ENCODE measurements around the gene ENOX1.
A peak's percentile ranks its signal among the peaks of the same experiment; 100 is the strongest.

The ENOX1 gene

GRCh38 chr13:43786766-43787517 is at the start of gene ENOX1:
Gene ENOX1 (minus strand): TSS chr13:43786972.
- peak; percentile 82 for DNase-seq

- DNase-seq = peak; percentile 48
Measured at GRCh38 chr13:43835701-43836100, 48.9 kb upstream of the ENOX1 start.

GRCh38 chr13:43831088-43831487 is 44.3 kb upstream of the ENOX1 start:
- DNase-seq = peak; percentile 72

DNA sequence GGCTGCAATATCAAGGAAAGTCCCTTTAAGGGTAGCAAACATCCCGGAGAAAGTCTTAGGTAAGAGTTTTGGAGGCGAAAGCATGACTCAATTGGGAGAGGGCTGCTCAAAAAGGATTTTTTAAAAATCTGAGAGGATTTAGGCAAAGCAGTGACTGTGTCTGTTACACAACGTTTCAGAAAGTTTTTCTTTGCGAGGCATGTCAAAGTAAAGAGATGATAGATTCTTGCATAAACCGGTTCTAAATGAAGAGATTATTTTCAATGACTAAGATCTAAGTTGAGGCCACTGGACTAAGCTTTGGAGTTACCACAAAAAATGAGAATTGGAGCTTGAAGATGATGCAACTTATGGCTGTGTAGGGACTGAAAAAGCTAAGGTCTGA is 43.7 kb upstream of the ENOX1 start:
- peak; percentile 91 for DNase-seq

DNA sequence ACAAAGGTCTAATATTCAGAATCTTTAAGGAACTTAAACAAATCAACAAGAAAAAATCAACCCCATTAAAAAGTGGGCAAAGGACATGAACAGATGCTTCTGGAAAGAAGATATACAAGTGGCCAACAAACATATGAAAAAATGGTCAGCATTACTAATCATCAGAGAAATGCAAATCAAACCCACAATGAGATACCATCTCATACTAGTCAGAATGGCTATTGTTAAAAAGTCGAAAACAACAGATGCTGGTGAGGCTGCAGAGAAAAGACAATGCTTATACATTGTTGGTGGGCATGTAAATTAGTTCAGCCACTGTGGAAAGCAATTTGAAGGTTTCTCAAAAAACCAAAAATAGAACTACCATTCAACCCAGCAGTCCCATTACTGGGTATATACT is 37.9 kb upstream of the ENOX1 start:
- peak; percentile 33 for DNase-seq

DNA sequence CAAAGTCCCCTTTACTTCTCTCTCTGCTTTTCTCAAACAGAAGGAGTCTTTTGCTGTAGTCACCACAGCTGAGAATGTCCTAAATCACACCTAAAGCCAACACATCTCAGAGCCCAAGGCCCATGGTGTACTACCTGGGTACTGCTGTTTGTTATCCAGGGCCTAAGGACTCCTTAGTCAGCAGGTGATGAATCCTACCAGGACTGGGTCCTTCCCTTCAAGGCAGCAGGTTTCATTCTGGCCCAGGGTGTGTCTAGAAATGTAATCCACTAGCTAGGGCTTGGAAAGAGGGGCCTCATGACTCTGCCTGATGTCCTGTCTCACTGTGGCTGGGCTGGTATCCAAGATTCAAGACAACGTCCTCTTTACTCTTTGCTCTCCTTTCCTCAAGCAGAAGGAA is 36.2 kb upstream of the ENOX1 start:
- no peak for DNase-seq

- DNase-seq = no peak
Measured at GRCh38 chr13:43816401-43816889, 29.7 kb upstream of the ENOX1 start.

- DNase-seq = peak; percentile 95
Measured at GRCh38 chr13:43815204-43815603, 28.4 kb upstream of the ENOX1 start.

DNA sequence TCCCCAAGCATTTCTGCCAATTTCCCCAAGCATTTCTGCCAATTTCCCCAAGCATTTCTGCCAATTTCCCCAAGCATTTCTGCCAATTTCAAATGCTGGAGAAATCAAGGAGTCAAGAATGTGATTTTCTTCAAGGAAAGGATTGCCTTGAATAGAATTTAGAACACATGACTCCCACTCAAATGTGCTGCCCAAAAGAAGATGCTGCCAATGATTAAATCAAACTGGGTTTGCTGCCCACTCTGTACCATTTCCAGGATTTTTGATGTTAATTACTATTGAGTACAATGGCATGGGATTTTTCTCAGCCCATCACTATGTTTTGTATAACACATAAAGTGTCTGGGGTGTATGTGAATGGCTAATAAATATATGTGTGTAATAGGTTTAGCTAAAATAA is 21.9 kb upstream of the ENOX1 start:
- no peak for DNase-seq

DNA sequence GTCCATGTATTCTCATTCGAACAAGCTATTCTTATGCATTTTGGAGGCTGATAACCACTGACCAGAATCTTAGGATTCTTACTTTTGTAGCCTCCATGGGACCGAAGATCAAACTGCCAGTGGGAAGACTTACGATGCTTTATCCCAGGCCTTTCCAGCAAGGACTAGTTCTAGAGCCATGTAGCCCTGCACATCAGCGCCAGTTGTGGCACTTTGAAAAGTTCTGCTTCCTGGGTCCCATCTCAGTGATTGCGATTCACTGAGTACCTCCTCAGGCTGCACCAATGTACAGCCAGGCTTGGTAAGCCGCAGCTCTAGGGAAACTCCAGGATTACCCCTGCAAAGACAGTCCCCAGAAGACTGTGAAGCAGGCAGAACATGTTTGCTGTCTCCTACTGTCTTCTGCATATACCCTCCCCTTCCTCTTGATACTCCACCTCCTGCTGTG is 18.9 kb upstream of the ENOX1 start:
- DNase-seq = peak; percentile 33

GRCh38 chr13:43805071-43805468 is 18.3 kb upstream of the ENOX1 start:
- peak; percentile 95 for DNase-seq

GRCh38 chr13:43804461-43805070 is 17.8 kb upstream of the ENOX1 start:
- DNase-seq = peak; percentile 84

DNA sequence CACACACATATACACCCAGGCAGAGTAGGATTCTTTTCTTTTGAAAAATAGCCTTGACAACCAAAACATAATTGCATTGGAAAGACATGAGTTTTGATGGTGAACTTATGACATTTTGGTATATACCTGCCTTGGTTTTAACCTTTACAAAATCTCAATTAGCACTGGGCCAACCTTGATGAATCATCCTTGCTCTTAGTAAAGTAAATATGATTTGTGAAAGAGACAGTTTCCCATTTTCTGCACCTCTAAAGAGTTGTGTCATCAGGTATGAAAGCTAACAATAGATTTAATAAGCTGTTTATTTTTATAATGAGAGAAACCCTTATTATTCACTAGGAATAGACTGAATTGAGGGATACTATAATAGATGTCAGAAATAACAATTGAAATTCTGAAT is 15.7 kb upstream of the ENOX1 start:
- no peak for DNase-seq

DNA sequence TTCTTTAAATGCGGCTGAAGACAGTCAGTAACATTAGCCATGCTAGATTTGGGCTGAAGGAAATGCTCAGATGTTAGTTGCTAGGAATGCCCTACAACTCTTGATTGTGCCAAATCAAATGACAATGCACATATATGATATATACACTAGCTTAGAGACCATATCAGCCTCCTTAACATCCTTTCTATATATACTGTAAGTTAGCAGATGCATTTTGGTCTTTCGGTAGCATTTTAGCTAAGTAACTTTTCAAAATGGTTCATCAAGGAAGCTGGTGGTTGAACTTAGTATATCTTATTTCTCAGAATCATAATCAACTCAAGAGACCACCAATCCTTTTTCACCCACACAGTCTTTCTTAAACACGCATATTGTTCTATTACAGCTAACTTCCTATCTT is 14.1 kb upstream of the ENOX1 start:
- DNase-seq = no peak

DNA sequence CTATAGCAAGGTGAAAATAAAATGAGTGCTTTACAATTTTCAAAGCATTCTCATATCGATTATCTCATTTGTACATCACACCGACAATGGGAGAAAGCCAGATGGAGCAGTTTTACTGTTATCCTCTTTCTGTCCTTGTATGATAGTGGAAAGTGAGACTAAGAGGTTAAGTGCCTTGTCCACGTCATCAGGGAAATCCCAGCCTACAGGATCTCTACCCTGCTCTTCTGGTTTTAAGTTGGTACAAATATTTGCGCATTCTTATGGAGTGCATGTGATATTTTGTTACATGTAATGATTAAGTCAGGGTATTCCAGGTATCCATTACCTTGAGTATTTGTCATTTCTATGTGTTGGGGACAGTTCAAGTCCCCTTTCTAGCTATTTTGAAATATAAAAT is 12.4 kb upstream of the ENOX1 start:
- DNase-seq = no peak

- DNase-seq = no peak
Measured at GRCh38 chr13:43797869-43798268, 11.1 kb upstream of the ENOX1 start.

DNA sequence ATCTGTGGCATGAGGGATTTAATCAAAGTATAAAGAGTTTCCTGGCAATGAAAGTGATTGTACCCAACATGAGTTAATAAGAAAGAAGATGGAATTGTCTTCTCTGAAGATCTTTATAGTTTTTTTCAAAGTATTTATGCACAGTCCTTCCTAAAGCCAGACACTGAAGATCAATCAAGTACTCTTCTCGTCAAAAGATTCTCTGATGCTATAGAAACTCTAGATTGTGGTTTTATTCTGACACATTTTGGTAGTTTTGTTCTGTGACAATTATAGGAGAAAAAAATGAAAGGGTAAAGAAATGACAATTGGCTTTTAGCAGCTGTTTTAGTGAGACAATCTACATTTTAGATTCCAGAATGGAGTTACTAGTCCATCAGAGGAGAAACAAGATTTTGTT is 10.4 kb upstream of the ENOX1 start:
- no peak for DNase-seq

DNA sequence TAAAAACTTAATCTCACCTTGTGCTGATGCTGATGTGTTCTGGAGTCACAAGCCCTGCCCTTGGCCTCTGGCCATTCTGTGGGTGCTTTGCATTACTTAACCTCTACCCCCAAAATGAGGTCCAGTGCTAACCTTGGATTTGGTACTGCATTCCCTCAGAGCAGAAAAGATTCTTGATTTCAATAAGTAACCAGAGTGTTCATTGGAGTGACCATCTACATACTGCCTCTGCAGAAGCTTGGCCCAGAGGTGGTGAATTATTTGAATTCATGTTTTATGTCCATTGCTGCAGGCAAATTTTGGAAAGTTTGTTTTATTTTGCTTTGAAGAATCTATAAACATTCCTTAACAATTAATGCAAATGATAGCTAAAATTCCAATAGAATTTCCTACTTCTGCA is 7.6 kb upstream of the ENOX1 start:
- DNase-seq = no peak

DNA sequence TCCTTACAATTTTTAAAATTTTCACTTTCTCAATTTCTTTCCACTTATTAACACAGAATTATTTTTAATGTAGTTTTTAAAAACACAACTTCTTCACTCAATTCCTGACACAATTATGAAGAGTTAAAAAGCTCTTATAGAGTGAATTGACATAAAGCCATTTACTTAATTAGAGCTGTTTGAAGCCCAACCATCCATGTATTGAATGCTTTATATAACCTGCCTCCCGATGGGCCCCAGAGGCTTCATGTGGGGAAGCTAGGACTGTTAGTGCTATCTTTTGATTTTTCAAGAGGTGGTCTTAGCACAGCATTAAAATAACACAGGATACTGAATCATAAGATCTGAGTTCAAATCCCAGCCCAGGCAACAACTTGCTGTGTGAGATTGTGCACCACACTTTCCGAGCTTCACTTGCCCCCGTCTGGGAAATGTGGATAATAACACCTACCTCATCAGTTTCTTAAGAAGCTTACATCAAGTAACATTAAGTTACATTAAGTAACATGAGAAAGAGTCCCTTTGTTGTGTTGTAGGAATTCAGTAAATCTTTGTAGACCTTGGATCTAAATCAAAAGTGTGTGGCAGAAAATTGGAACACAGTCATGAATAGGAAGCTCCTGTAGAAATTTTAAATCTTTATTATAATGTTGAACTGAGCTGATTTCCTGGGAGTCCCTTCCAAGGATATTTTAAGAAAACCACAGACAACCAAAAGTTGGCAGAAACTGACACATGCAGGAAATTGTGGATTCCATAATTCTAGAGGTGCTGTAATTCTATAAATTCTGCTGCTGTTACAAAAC is 5.5 kb upstream of the ENOX1 start:
- DNase-seq = peak; percentile 92

- DNase-seq = peak; percentile 69
Measured at GRCh38 chr13:43787997-43788396, 1.2 kb upstream of the ENOX1 start.

GRCh38 chr13:43787518-43787891 is 733 bp upstream of the ENOX1 start:
- no peak for DNase-seq

- no peak for DNase-seq
Measured at GRCh38 chr13:43786472-43786765, 353 bp downstream of the ENOX1 start.

GRCh38 chr13:43785650-43786471 is 911 bp downstream of the ENOX1 start:
- DNase-seq = peak; percentile 70

Measured in fibroblast of skin of right quadriceps (primary cell).